Fibroblast of lung (primary cell): ENCODE data around the gene TRAM2.

Experiments
- CTCF ChIP-seq, 2 donors: IDR thresholded peaks in 1 of 2; conservative IDR thresholded peaks in 1 of 2; 1 replicate in 1 of 2; 2 replicates in 1 of 2; pipeline ENCODE4 v1.5.1; 2011 to 2012; ENCODE audit warnings: low read length in 2 of 2, control low read depth in 1 of 2, inconsistent platforms in 1 of 2, low read depth in 1 of 2, mild to moderate bottlenecking in 1 of 2
- EZH2 ChIP-seq: IDR thresholded peaks from 2 replicates; pipeline ENCODE4 v1.5.1; 2012; ENCODE audit warnings: low read length, control low read depth, mild to moderate bottlenecking; ENCODE audit errors: missing control alignments

- TF ChIP-seq CTCF (conservative IDR thresholded peaks at IDR 0.05 in 1 of 2, IDR thresholded peaks at IDR 0.05 in 1 of 2; ENCODE audit: low read depth in 1 of 2, low read length in 2 of 2) = no peak
- TF ChIP-seq EZH2 = no peak
Observed at GRCh38 chr6:52511572-52512151, 65.2 kb downstream of the TRAM2 start.
